ENCODE measurements around the gene CUL1.

Gene CUL1

DNA sequence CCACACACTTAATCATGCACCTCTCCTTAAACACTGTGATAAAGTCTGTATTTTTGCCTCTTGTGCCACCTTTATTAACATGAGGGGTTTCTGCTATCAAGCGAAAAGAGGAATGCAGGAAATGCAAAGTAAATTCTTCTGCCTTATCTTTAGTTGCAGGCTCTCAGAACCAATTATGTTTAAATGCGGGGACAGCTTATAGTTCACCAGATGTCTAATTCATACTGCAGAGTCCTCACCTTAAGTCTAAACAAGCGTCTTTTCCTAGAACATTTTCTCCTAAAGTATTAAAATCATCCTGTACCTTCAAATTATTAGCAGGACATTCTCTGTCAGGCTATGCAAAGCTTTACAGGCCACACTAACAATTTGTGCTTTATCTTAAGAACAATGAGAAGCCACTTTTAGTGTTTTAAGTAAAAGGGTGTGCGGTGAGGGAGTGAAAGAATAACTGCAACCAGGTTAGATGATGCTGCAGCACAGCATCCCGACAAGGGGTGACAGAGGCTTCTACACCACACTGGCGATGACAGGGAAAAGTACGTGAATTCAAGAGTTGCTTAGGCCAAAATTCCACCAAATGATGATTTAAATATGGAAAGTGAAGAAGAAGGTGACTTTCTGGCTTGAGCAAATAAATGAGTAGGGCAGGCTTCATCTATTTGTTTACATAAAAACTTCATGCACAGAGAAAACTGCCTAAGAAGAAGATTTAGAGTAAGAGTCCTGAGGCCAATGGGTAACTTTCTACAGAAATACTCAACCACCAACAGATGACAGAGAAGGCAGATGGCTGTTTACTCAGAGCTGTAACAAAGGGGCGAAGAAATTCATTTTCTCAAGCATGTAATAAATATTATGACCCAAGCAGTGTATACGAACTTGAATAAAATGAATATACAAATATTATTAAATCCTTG, 149.4 kb downstream of the CUL1 start:
- in situ Hi-C loops (cut with MboI; ENCODE audit: low sequenced_read_pairs), result no loop called here

DNA sequence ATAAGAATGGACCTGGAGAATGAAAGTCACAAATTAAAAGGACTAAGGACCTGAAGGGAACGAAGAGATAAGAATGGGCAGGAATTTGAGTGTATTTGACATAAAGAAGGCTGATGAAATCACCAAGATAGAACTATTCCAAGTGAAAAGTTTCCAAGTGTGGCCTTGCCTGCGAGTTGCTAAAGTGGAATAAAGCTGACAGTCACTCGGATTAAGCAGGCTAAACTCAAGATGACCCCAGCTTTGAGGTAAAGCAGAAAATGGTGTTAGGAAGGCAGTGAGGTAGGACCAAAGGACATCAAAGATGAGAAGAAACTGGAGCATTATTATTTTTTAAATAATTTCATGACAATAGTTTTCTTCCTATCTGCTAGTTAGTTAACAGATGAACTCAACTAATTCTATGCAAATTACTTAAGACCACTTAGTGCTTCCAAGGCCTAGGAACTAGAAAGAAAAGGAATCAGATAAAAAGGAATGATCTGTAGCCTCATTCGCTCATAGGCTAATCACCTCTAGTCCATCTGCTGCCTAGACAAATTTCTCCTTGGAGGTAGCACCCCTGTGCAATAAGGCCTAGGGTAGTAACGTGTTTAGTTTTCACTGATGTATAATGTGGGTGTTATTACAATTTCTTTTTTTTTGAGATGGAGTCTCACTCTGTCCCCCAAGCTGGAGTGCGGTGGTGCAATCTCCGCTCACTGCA, 150.8 kb downstream of the CUL1 start:
- in situ Hi-C loops (cut with MboI; ENCODE audit: low sequenced_read_pairs), result no loop called here

DNA sequence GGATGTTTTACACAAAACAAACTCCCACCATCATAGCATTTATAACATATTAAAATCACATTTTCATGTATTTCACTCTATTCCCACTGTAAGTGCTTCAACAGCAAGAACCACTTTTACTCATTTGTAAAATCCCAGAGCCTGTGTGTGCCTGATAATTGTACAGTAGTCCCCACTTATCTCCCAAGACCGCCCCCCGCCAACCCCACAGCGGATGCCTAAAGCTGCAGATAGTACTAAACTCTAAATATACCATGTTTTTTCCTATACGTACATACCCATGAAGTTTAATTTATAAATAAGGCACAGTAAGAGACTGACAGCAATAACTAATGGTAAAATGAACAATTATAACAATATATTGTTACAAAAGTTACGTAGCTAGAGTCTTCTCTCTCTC, 151.9 kb downstream of the CUL1 start:
- in situ Hi-C loops (cut with MboI; ENCODE audit: low sequenced_read_pairs), result no loop called here
